Tibial nerve (tissue), 4 donors: Measurements from ENCODE around the gene UCP3.

ENCODE experiments used
- CTCF ChIP-seq, 5 experiments: fragments of 200-600 bp in 3 of 5; fragments of 450-650 bp in 2 of 5; sonication (generic) in 3 of 5; IDR thresholded peaks; one replicate each; pipeline ENCODE4 v1.5.1; 2016 to 2019; ENCODE audit warnings: antibody characterized with exemption in 5 of 5, mild to moderate bottlenecking in 3 of 5, moderate library complexity in 2 of 5
- EP300 ChIP-seq, 2 donors: sonication (generic); formaldehyde crosslinking; IDR thresholded peaks; one replicate each; pipeline ENCODE4 v1.6.1; 2017; ENCODE audit warnings: antibody characterized with exemption in 2 of 2, mild to moderate bottlenecking in 1 of 2
- POLR2A ChIP-seq, 2 donors: fragments of 450-650 bp; IDR thresholded peaks; one replicate each; pipeline ENCODE4 v1.6.1; 2017; ENCODE audit warnings: antibody characterized with exemption in 2 of 2, mild to moderate bottlenecking in 2 of 2, moderate library complexity in 2 of 2

- TF ChIP-seq POLR2A (IDR thresholded peaks at IDR 0.05) = no peak
- no peak for TF ChIP-seq CTCF (IDR thresholded peaks at IDR 0.05)
- no peak for TF ChIP-seq EP300 (IDR thresholded peaks at IDR 0.05)
Observed at GRCh38 chr11:74004046-74004695, 4.7 kb downstream of the UCP3 start.
